ENCODE results near the gene FRMD4A. TPM values are rescaled to one million over a fixed set of nuclear protein-coding genes. Genes with fewer than 3 reads are reported as not detected.
A peak's percentile ranks its signal among the peaks of the same experiment; 100 is the strongest.

Gene FRMD4A
- total and polyA plus RNA-seq, 11 donors, result 12.2 to 58.1 (median 28.1) TPM

DNA sequence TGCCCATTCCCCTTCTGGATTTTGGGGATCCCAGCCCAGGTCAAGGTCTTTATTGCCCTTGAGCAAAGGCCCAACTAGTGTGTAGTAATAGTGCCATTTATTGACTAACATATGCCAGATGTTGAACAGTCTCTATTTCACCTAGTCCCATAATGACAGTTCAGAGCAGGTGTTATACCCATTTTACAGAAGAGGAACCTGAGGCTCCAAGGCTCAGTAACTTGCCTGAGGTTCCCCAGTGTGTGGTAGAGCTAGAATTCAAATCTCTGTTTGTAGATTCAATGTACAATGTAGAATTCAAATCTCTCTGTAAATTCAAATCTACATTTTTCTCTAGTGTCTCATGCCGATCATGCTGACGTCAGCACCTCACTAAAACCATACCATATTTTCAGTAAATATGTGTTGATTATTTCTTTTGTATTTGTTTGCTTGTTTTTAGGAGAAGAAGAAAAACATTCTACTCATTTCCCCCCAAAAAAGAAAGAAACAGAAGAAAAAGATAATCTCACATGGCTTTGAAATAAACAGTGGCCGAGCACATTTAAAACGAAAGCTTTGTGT is 414.3 kb downstream of the FRMD4A start:
- H3K27me3 ChIP-seq, result no peaks in the 10 kb centered on the region
- no peak overlapping the region for H3K27ac ChIP-seq
- H3K36me3 ChIP-seq, result no peaks in the 10 kb centered on the region
- DNase-seq, result no peak
- H3K4me1 ChIP-seq, result peaks cover 0 to 4% (median 0%) of the 10 kb centered on the region in 12 donors
- intact Hi-C loops (cut with DNase I), result no loop called here
- WGBS, 4 donors, result 76 to 87% (median 80%) methylated on average over 4 of the region's 4 CpGs
- no peaks in the 10 kb centered on the region for H3K9me3 ChIP-seq
- TF ChIP-seq, protein P1, sequence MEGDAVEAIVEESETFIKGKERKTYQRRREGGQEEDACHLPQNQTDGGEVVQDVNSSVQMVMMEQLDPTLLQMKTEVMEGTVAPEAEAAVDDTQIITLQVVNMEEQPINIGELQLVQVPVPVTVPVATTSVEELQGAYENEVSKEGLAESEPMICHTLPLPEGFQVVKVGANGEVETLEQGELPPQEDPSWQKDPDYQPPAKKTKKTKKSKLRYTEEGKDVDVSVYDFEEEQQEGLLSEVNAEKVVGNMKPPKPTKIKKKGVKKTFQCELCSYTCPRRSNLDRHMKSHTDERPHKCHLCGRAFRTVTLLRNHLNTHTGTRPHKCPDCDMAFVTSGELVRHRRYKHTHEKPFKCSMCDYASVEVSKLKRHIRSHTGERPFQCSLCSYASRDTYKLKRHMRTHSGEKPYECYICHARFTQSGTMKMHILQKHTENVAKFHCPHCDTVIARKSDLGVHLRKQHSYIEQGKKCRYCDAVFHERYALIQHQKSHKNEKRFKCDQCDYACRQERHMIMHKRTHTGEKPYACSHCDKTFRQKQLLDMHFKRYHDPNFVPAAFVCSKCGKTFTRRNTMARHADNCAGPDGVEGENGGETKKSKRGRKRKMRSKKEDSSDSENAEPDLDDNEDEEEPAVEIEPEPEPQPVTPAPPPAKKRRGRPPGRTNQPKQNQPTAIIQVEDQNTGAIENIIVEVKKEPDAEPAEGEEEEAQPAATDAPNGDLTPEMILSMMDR (IDR thresholded peaks at IDR 0.05), result no peak
- no peak for TF ChIP-seq POLR2A (IDR thresholded peaks at IDR 0.05)
- no peak for ATAC-seq
- H3K4me3 ChIP-seq, result no peak overlapping the region

DNA sequence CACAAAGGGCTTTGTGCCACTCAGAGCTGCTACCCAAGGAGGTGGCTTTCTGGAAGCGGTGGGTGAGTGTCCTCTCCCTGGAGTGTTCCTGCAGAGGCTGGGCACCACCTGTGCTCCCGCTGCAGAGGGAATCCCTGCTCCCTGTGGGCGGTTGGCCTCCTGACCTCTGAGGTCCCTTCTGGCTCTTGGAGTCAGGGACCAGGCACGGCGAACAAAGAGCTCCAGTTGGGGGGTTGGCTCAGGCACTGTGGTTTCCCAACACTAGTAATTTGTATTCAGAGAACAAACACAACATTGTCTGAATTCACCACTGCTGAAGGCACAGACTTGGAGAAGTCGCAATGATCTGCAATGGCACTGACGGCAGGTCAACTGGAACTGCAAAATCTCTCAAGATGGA is 415.0 kb downstream of the FRMD4A start:
- TF ChIP-seq POLR2A (IDR thresholded peaks at IDR 0.05), result no peak
- TF ChIP-seq, protein P1 (IDR thresholded peaks at IDR 0.05), result no peak
- H3K27ac ChIP-seq, result no peak overlapping the region
- DNase-seq, result no peak
- H3K4me3 ChIP-seq, result no peak overlapping the region
- intact Hi-C loops (cut with DNase I), result loop anchor here in 1 of 10 donors (2.0 kb wide), 1 partner anchor 13 kb away; no protein-coding TSS in a partner anchor
- 84 to 95% (median 88%) methylated on average over 7 of the region's 7 CpGs for WGBS, 4 donors
- peak in 1 of 4 donors; percentile 77 for ATAC-seq
- no peaks in the 10 kb centered on the region for H3K27me3 ChIP-seq
- H3K4me1 ChIP-seq, result peaks cover 0 to 6% (median 0%) of the 10 kb centered on the region in 12 donors
- no peaks in the 10 kb centered on the region for H3K9me3 ChIP-seq
- no peaks in the 10 kb centered on the region for H3K36me3 ChIP-seq

DNA sequence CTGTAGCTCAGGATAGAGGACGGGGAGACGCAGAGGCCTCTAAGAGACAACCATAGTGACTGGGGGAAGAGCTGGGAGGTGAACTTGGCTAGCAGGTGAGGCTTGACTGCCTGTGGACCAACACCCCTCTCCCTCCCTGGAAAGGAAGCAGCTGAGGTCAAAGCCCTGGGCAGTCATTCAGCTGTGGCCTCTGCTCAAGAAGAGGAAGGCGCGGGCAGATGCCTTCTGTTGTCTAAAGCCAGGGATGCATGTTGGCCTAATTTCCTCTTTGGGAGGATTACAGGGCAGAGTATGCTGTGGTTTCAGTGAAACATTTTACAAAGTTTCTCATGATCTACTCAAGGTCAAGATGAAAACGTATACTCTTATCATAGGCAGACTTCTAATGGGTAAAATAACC is 416.8 kb downstream of the FRMD4A start:
- DNase-seq (peak in 2 of 5 donors; percentile 27 to 49), ATAC-seq (peak in 1 of 4 donors; percentile 59)
- Histone ChIP-seq H3K4me3 (no peak overlapping the region), H3K4me1 (peaks cover 0 to 10% (median 0%) of the 10 kb centered on the region in 12 donors), H3K27me3 (no peaks in the 10 kb centered on the region), H3K9me3 (peaks cover 0 to 7% (median 0%) of the 10 kb centered on the region in 12 donors), H3K36me3 (no peaks in the 10 kb centered on the region), H3K27ac (no peak overlapping the region)
- WGBS, 4 donors, result 68 to 86% (median 77%) methylated on average over 5 of the region's 5 CpGs
- TF ChIP-seq POLR2A (IDR thresholded peaks at IDR 0.05), result no peak
- intact Hi-C loops (cut with DNase I), result loop anchor here in 1 of 10 donors (2.0 kb wide), 1 partner anchor 15 kb away; no protein-coding TSS in a partner anchor

DNA sequence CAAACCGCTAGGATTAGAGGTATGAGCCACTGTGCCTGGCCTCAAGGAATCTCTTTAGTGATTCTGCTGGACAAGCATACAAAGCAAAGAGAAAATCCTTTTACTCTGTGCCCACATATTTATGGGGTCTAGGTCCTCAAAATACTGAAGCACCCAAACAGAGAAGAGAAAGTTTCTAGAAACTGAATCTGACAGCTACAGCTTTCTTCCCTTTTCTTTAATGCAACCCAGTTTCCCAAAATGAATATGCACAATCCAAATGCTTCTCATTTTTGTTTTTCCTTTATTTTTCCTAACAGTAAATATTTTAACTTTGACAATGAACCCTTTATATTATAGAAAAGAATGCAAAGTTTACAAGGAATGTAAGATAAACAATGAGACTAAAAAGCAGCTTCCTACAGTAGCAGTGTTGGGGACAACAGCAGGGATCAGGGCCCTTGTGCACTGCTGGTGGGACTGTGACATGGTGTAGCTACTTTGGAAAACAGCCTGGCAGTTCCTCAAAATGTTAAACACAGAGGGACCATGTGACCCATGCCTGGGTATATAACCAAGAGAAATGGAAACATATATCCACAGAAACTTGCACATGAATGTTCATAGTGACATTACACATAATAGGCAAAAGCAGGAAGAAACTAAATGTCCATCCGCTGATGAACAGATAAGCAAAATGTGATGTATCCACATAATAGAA is 418.8 kb downstream of the FRMD4A start:
- TF ChIP-seq POLR2A (IDR thresholded peaks at IDR 0.05), result no peak
- TF ChIP-seq, protein P1 (IDR thresholded peaks at IDR 0.05), result no peak
- Histone ChIP-seq H3K27me3 (no peaks in the 10 kb centered on the region), H3K4me3 (no peak overlapping the region), H3K36me3 (no peaks in the 10 kb centered on the region), H3K4me1 (peaks cover 0 to 12% (median 0%) of the 10 kb centered on the region in 12 donors), H3K9me3 (peaks cover 0 to 7% (median 0%) of the 10 kb centered on the region in 12 donors), H3K27ac (peak overlapping the region in 1 of 12 donors; percentile 74)
- DNase-seq, result no peak
- intact Hi-C loops (cut with DNase I), result no loop called here
- no peak for ATAC-seq
- WGBS, 4 donors, result 89 to 95% (median 94%) methylated on average over 2 of the region's 2 CpGs

All from heart left ventricle (tissue), 16 donors.